A549 treated with ZK216348 at 1 μM for 4 hours (cell line): ENCODE measurements around the gene GNG12. TPM values are rescaled to one million over a fixed set of nuclear protein-coding genes. Genes with fewer than 3 reads are reported as not detected.

Experiments
- total RNA-seq: library from RNA; stranded (reverse); fragments of 200-300 nt; extraction: Qiagen RNA extraction; gene quantifications from 5 replicates; pipeline ENCODE4 v1.2.3, GENCODE V29; 2022; ENCODE audit warnings: low read depth

GNG12 gene
- total RNA-seq, result 37.7 to 84.5 TPM (median 67.4 TPM) in 5 replicates

GRCh38 chr1:67832737-67833601 is at the start of gene GNG12:
TSS of gene GNG12 (minus strand) at chr1:67833467. CDS start at chr1:67707686, 125,781 bp downstream.

GRCh38 chr1:67685067-67685557 is 148.2 kb downstream of the GNG12 start, which contains the start of gene GADD45A:
TSS of gene GADD45A (plus strand) at chr1:67685201. CDS start at chr1:67685495, 294 bp downstream.

Other genes with a start within 250 kb of the GNG12 start
- 51.7 to 84.8 TPM (median 64.9 TPM) in 5 replicates for gene GADD45A, start 148.3 kb downstream of the GNG12 start, total RNA-seq
- gene DIRAS3, start 217.2 kb upstream of the GNG12 start, total RNA-seq, result 0.79 to 1.2 TPM (median 0.98 TPM) in 5 replicates